Left renal cortex interstitium (tissue), 4 donors: ENCODE measurements around the gene LRMDA. TPM values are rescaled to one million over a fixed set of nuclear protein-coding genes. Genes with fewer than 3 reads are reported as not detected.

Source experiments
- DNase-seq, 4 donors: peaks; one replicate each; pipeline ENCODE4 v3.0.0-alpha.2; 2013; ENCODE audit warnings: low read depth in 4 of 4, low spot score in 2 of 4, missing footprints in 1 of 4
- polyA plus RNA-seq, 4 donors: library from polyadenylated mRNA; unstranded; fragments of 120-200 nt; gene quantifications; one replicate each; pipeline ENCODE4 v1.2.1, GENCODE V29; 2013; ENCODE audit not compliant: insufficient read length in 4 of 4

Gene LRMDA
- polyA plus RNA-seq, 4 donors, result 15.3 to 23.5 (median 21.1) TPM

GRCh38 chr10:76195654-76196390 is 764.4 kb downstream of the LRMDA start:
- DNase-seq, result no peak

- no peak for DNase-seq
These were observed 765.9 kb downstream of the LRMDA start for GRCh38 chr10:76197293-76197692.

- DNase-seq, result no peak
These were observed 767.0 kb downstream of the LRMDA start for GRCh38 chr10:76198287-76199035.

- no peak for DNase-seq
These were observed 770.5 kb downstream of the LRMDA start for GRCh38 chr10:76201962-76202361.

- no peak for DNase-seq
These were observed 771.4 kb downstream of the LRMDA start for GRCh38 chr10:76202777-76203176.

- DNase-seq, result no peak
These were observed 773.9 kb downstream of the LRMDA start for GRCh38 chr10:76205361-76205760.

GRCh38 chr10:76206797-76207352 is 775.5 kb downstream of the LRMDA start:
- DNase-seq, result no peak

- DNase-seq, result no peak
These were observed 777.7 kb downstream of the LRMDA start for GRCh38 chr10:76209135-76209534.

- no peak for DNase-seq
These were observed 778.8 kb downstream of the LRMDA start for GRCh38 chr10:76210211-76210610.

- DNase-seq, result no peak
These were observed 780.3 kb downstream of the LRMDA start for GRCh38 chr10:76211691-76212090.

GRCh38 chr10:76213876-76214275 is 782.5 kb downstream of the LRMDA start:
- no peak for DNase-seq

- DNase-seq, result no peak
These were observed 786.6 kb downstream of the LRMDA start for GRCh38 chr10:76218035-76218434.

GRCh38 chr10:76229341-76229740 is 797.9 kb downstream of the LRMDA start:
- DNase-seq, result no peak

- DNase-seq, result no peak
These were observed 799.5 kb downstream of the LRMDA start for GRCh38 chr10:76230921-76231285.

- no peak for DNase-seq
These were observed 800.0 kb downstream of the LRMDA start for GRCh38 chr10:76231286-76231934.

- no peak for DNase-seq
These were observed 803.2 kb downstream of the LRMDA start for GRCh38 chr10:76234499-76235226.

GRCh38 chr10:76236356-76236755 is 804.9 kb downstream of the LRMDA start:
- DNase-seq, result no peak

GRCh38 chr10:76242956-76243355 is 811.5 kb downstream of the LRMDA start:
- no peak for DNase-seq

GRCh38 chr10:76244061-76244686 is 812.8 kb downstream of the LRMDA start:
- DNase-seq, result peak in 3 of 4 donors; percentile 43 to 76 (median 69)

- no peak for DNase-seq
These were observed 814.6 kb downstream of the LRMDA start for GRCh38 chr10:76245951-76246495.
